HL-60 (cell line): ENCODE data around the gene RAB8B.

Source experiments
- REST ChIP-seq: IDR thresholded peaks from 2 replicates; pipeline ENCODE4 v1.6.1; 2012; ENCODE audit warnings: low read depth; ENCODE audit not compliant: insufficient replicate concordance
- TF ChIP-seq, protein P1 (sequence below): IDR thresholded peaks from one replicate; pipeline ENCODE4 v1.5.1; 2011; ENCODE audit warnings: low read length, control low read depth, inconsistent platforms; ENCODE audit not compliant: insufficient read depth

DNA sequence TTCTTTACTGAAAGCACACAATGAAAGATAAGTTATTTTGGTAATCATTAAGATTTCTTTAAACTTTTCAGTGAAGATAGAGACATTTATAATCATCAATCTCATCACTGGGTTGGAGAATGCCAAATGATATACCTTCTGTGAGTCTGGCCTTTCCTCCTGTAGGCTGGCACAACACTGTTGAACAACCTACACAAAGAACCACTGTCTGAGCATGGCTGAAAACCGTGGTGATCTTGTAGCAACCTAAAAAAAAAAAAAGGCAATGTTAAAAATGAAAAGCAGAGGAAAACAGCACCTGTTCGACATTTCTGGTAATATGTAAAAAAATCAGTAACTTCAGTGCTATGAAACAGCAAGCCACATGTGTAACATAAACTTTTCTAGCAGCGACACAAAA, 33.9 kb upstream of the RAB8B start:
- TF ChIP-seq, protein P1, sequence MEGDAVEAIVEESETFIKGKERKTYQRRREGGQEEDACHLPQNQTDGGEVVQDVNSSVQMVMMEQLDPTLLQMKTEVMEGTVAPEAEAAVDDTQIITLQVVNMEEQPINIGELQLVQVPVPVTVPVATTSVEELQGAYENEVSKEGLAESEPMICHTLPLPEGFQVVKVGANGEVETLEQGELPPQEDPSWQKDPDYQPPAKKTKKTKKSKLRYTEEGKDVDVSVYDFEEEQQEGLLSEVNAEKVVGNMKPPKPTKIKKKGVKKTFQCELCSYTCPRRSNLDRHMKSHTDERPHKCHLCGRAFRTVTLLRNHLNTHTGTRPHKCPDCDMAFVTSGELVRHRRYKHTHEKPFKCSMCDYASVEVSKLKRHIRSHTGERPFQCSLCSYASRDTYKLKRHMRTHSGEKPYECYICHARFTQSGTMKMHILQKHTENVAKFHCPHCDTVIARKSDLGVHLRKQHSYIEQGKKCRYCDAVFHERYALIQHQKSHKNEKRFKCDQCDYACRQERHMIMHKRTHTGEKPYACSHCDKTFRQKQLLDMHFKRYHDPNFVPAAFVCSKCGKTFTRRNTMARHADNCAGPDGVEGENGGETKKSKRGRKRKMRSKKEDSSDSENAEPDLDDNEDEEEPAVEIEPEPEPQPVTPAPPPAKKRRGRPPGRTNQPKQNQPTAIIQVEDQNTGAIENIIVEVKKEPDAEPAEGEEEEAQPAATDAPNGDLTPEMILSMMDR, result no peak
- TF ChIP-seq REST, result no peak
